GM12865 (cell line): Measurements from ENCODE around the gene PPFIA4.

Source experiments
- DNase-seq: peaks from one replicate; pipeline ENCODE4 v3.0.0; 2010; ENCODE audit warnings: low read depth
- H3K4me3 ChIP-seq: 2 replicates; pipeline ENCODE4 v1.5.1; 2011; ENCODE audit warnings: mild to moderate bottlenecking, low read depth, low read length, control low read depth
- CTCF ChIP-seq: IDR thresholded peaks from 2 replicates; pipeline ENCODE4 v1.5.1; 2011; ENCODE audit warnings: low read length, control low read depth, low read depth, inconsistent platforms; ENCODE audit not compliant: insufficient read depth; ENCODE audit errors: missing control alignments

Gene PPFIA4

DNA sequence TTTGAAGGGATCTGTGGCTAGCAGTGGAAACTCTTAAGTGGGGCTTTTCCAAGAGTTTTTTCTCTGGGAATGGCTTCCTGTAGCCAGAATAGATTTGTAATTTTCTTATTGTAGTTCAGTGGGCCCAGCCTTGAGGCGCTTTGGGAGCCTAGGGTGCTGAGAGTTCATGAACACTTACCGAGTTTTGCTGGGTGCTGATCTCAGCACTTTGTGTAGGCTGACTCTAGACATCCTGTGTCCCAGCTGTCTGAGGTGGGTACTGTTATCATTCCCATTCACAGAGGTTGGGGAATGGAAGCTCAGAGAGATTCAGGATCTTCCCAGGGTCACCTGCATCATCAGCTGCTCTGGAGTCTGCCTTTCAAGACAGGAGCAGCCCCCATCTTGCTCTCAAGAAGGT, 7.0 kb downstream of the PPFIA4 start:
- H3K4me3 ChIP-seq = no peak overlapping the region
- no peak for TF ChIP-seq CTCF
- no peak for DNase-seq

- no peak for DNase-seq
- no peak overlapping the region for H3K4me3 ChIP-seq
- TF ChIP-seq CTCF = no peak
These were observed 7.6 kb downstream of the PPFIA4 start for GRCh38 chr1:203033917-203034316.

DNA sequence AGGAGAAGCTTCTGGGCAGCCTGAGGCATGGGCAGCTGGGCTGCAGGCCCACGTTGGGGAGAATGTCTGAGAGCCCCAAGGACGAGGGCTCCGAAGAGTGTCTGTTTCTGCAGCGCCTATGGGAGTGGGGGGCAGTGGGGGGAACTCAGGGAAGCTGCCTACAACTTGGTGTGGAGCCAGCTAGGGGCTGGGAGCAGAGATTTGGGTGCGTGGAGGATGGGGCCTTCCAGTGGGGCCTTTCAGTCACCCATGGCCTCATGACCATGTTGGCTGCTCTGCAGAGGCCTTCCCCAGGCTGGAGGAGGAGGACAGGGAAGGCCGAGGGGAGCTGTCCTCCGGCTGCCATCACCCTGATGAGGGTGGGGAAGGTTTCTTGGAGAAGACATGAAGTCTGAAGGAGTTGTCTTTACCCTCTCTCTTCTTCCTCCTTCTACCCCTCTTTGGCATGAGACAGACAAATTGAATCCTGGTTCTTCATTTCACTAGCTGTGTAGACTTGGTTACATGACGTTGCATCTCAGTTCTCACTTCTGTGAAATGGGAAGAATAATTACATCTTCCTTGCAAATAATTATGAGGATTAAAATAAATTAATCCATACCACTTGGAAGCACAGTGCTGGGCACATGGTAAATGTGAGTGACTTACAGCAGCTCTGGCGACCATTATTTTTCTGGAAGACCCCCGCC, 8.3 kb downstream of the PPFIA4 start:
- no peak for DNase-seq
- H3K4me3 ChIP-seq = no peak overlapping the region
- TF ChIP-seq CTCF = no peak

GRCh38 chr1:203035111-203036000, 9.1 kb downstream of the PPFIA4 start:
- DNase-seq = no peak
- H3K4me3 ChIP-seq = no peak overlapping the region
- TF ChIP-seq CTCF = no peak

DNA sequence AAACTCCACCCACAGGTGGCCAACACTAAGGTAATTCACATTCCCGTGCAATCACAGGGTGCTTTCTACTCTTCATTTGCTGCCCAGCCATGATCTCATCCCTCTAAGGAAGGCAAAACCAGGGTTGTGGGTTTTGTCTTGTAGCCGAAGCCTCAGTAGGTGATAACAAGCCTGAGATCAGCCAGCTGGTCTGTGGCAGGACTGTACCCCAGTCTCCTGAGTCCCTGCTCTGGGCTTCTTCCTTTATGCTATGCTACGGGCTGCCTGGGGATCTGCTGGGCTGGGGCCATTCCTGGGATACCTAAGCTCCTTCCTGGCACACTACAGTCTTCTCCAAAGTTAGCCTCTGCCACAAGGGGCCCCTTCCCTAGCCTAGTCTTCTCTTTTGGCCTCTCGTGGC, 9.8 kb downstream of the PPFIA4 start:
- TF ChIP-seq CTCF = no peak
- H3K4me3 ChIP-seq = no peak overlapping the region

GRCh38 chr1:203036537-203036936, 10.2 kb downstream of the PPFIA4 start:
- no peak for TF ChIP-seq CTCF
- DNase-seq = no peak
- H3K4me3 ChIP-seq = no peak overlapping the region

More for the DNA sequence above, 9.8 kb downstream of the PPFIA4 start:
- no peak for DNase-seq
